Measurements from ENCODE around the gene SNHG17.
"Not testable (repeated sequence)": the region's sequence is repeated elsewhere in the genome, so short reads cannot be mapped to it uniquely, and the experiment has no call there.

The SNHG17 gene

GRCh38 chr20:38418509-38419204 is 16.5 kb downstream of the SNHG17 start:
- no peak for DNase-seq

- DNase-seq = no peak
Observed at GRCh38 chr20:38414769-38415450, 20.2 kb downstream of the SNHG17 start.

- DNase-seq = no peak
Observed at GRCh38 chr20:38412877-38413577, 22.1 kb downstream of the SNHG17 start.

- not testable (repeated sequence) for DNase-seq
Observed at GRCh38 chr20:38407822-38408221, 27.3 kb downstream of the SNHG17 start.

- DNase-seq = no peak
Observed at GRCh38 chr20:38407321-38407720, 27.8 kb downstream of the SNHG17 start.

- no peak for DNase-seq
Observed at GRCh38 chr20:38406476-38406875, 28.7 kb downstream of the SNHG17 start.

- no peak for DNase-seq
Observed at GRCh38 chr20:38405132-38405531, 30.0 kb downstream of the SNHG17 start.

GRCh38 chr20:38404016-38404415 is 31.1 kb downstream of the SNHG17 start:
- DNase-seq = no peak

GRCh38 chr20:38402816-38403215 is 32.3 kb downstream of the SNHG17 start:
- no peak for DNase-seq

- no peak for DNase-seq
Observed at GRCh38 chr20:38402089-38402488, 33.0 kb downstream of the SNHG17 start.

GRCh38 chr20:38395751-38396395 is 39.3 kb downstream of the SNHG17 start:
- DNase-seq = not testable (repeated sequence)

- DNase-seq = no peak
Observed at GRCh38 chr20:38395165-38395564, 40.0 kb downstream of the SNHG17 start.

- no peak for DNase-seq
Observed at GRCh38 chr20:38393259-38393658, 41.9 kb downstream of the SNHG17 start.

GRCh38 chr20:38392356-38392755 is 42.8 kb downstream of the SNHG17 start:
- no peak for DNase-seq

- no peak for DNase-seq
Observed at GRCh38 chr20:38387953-38388352, 47.2 kb downstream of the SNHG17 start.

GRCh38 chr20:38386851-38387250 is 48.3 kb downstream of the SNHG17 start:
- no peak for DNase-seq

GRCh38 chr20:38386004-38386403 is 49.1 kb downstream of the SNHG17 start:
- DNase-seq = no peak

GRCh38 chr20:38383147-38383546 is 52.0 kb downstream of the SNHG17 start:
- DNase-seq = no peak

GRCh38 chr20:38377838-38378237 is 57.3 kb downstream of the SNHG17 start:
- not testable (repeated sequence) for DNase-seq

GRCh38 chr20:38377039-38377685 is 58.0 kb downstream of the SNHG17 start:
- DNase-seq = no peak

GRCh38 chr20:38373898-38374297 is 61.2 kb downstream of the SNHG17 start:
- no peak for DNase-seq

GRCh38 chr20:38373231-38373867 is 61.8 kb downstream of the SNHG17 start:
- DNase-seq = no peak
